ENCODE data around the gene SNX19.
A peak's percentile ranks its signal among the peaks of the same experiment; 100 is the strongest.
"Not testable (repeated sequence)": the region's sequence is repeated elsewhere in the genome, so short reads cannot be mapped to it uniquely, and the experiment has no call there.

SNX19 gene

DNA sequence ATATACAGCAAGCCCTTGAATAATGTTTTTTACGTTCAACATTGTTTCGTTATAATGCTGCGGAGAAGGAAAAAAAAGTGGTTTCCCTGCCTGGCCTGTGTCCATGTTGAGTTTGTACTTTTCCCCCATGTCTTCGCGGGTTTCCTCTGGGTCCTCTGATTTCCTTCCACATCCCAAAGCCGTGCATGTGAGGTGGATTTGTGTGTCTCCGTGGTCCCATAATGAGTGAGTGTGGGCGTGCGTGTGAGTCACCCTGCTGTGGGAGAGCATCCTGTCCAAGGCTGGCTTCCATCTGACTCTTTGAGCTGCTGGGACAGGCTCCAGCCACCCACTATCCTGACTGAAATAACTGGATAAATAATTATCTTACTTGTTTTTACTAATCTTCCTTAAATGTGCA lies 29.6 kb upstream of the SNX19 start:
- no peak for TF ChIP-seq CTCF (IDR thresholded peaks at IDR 0.05; ENCODE audit: unreplicated experiment in 3 of 3)
- Mint-ChIP-seq H3K4me1 (peaks cover 19% of the 10 kb centered on the region), H3K27me3 (ENCODE audit: low read depth) (peaks cover 5% of the 10 kb centered on the region), H3K4me3 (peak overlapping the region in 2 of 3 experiments; percentile 11 to 54), H3K27ac (peak overlapping the region in 2 of 3 experiments; percentile 55 to 81), H3K9me3 (peaks cover 1% of the 10 kb centered on the region), H3K36me3 (ENCODE audit: low read depth) (no peaks in the 10 kb centered on the region)

DNA sequence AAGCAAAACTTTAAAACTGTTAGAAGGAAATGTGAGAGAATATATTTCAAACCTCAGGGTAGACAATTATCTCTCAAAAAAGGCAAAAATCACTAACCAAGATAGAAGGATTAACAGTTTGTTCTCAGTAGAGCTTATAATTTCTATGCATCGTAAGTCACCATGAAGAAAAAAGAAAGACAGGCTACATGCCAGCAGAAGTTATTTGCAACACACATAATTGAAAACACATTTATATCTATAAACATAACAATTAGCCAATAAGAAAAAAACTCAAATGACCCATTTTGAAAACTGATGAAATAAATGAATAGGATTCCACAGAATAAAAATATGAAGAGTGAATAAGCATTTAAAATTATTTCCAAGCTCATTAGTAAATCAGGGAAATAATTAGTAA lies 24.4 kb upstream of the SNX19 start:
- peaks cover 3% of the 10 kb centered on the region for H3K9me3 Mint-ChIP-seq
- no peak overlapping the region for H3K4me3 Mint-ChIP-seq
- peaks cover 11% of the 10 kb centered on the region for H3K27me3 Mint-ChIP-seq (ENCODE audit: low read depth)
- no peak overlapping the region for H3K27ac Mint-ChIP-seq
- no peaks in the 10 kb centered on the region for H3K36me3 Mint-ChIP-seq (ENCODE audit: low read depth)
- no peak for TF ChIP-seq CTCF (IDR thresholded peaks at IDR 0.05; ENCODE audit: unreplicated experiment in 3 of 3)
- H3K4me1 Mint-ChIP-seq = peaks cover 9% of the 10 kb centered on the region

GRCh38 chr11:130937051-130937450 lies 20.8 kb upstream of the SNX19 start:
- Mint-ChIP-seq H3K4me1 (no peaks in the 10 kb centered on the region), H3K27ac (no peak overlapping the region), H3K4me3 (no peak overlapping the region), H3K27me3 (ENCODE audit: low read depth) (peaks cover 11% of the 10 kb centered on the region), H3K9me3 (peaks cover 3% of the 10 kb centered on the region), H3K36me3 (ENCODE audit: low read depth) (no peaks in the 10 kb centered on the region)
- TF ChIP-seq CTCF (IDR thresholded peaks at IDR 0.05; ENCODE audit: unreplicated experiment in 3 of 3) = no peak

GRCh38 chr11:130932086-130932712 lies 15.9 kb upstream of the SNX19 start:
- Mint-ChIP-seq H3K4me3 (no peak overlapping the region), H3K27ac (no peak overlapping the region), H3K4me1 (no peaks in the 10 kb centered on the region), H3K36me3 (ENCODE audit: low read depth) (no peaks in the 10 kb centered on the region), H3K9me3 (no peaks in the 10 kb centered on the region), H3K27me3 (ENCODE audit: low read depth) (peaks cover 4% of the 10 kb centered on the region)
- no peak for TF ChIP-seq CTCF (IDR thresholded peaks at IDR 0.05; ENCODE audit: unreplicated experiment in 3 of 3)

- Mint-ChIP-seq H3K4me3 (no peak overlapping the region), H3K27ac (no peak overlapping the region), H3K9me3 (no peaks in the 10 kb centered on the region), H3K36me3 (ENCODE audit: low read depth) (no peaks in the 10 kb centered on the region), H3K27me3 (ENCODE audit: low read depth) (peaks cover 30% of the 10 kb centered on the region), H3K4me1 (no peaks in the 10 kb centered on the region)
- TF ChIP-seq CTCF (IDR thresholded peaks at IDR 0.05; ENCODE audit: unreplicated experiment in 3 of 3) = no peak
These were observed 8.5 kb upstream of the SNX19 start for GRCh38 chr11:130924750-130925149.

GRCh38 chr11:130920612-130921011 lies 4.3 kb upstream of the SNX19 start:
- H3K36me3 Mint-ChIP-seq (ENCODE audit: low read depth); H3K4me1 Mint-ChIP-seq; H3K27ac Mint-ChIP-seq: not testable (repeated sequence)

More at GRCh38 chr11:130920612-130921011, 4.3 kb upstream of the SNX19 start:
- H3K9me3 Mint-ChIP-seq, H3K4me3 Mint-ChIP-seq: not testable (repeated sequence)
- peaks cover 33% of the 10 kb centered on the region for H3K27me3 Mint-ChIP-seq (ENCODE audit: low read depth)

All from nephron (organoid).